WTC11 (cell line): ENCODE results near the gene NLRP6. TPM values are rescaled to one million over a fixed set of nuclear protein-coding genes. Genes with fewer than 3 reads are reported as not detected.

Experiments used
- ATAC-seq: fragments of 200-7000 bp; cut with Tn5 transposase; 2 replicates; pipeline ENCODE4 v1.10.0; 2021; ENCODE audit warnings: mild to moderate bottlenecking, moderate library complexity
- CTCF ChIA-PET: fragments of 300-600 bp; sonication (Branson Sonifier 250); formaldehyde crosslinking; loops from one replicate; lab custom pipeline; 2021; ENCODE audit warnings: antibody characterized with exemption; lab: Charles Lee
- POLR2A ChIA-PET: fragments of 350-600 bp; sonication (Branson Sonifier 250); formaldehyde crosslinking; loops from one replicate; lab custom pipeline; 2021; ENCODE audit warnings: antibody characterized with exemption; lab: Charles Lee
- DNase-seq: peaks from one replicate; pipeline ENCODE4 v3.0.0; 2021; ENCODE audit warnings: low spot score
- H3K27ac Mint-ChIP-seq: 2 replicates; pipeline ENCODE4 v1.8.0; 2021; ENCODE audit warnings: mixed read lengths
- H3K27me3 Mint-ChIP-seq: 2 replicates; pipeline ENCODE4 v1.8.0; 2021; ENCODE audit warnings: low read depth, mild to moderate bottlenecking, moderate library complexity, mixed read lengths
- H3K36me3 Mint-ChIP-seq: 2 replicates; pipeline ENCODE4 v1.8.0; 2021; ENCODE audit warnings: mixed read lengths
- H3K4me1 Mint-ChIP-seq: 2 replicates; pipeline ENCODE4 v1.8.0; 2022; ENCODE audit warnings: mixed read lengths
- H3K4me3 Mint-ChIP-seq: 2 replicates; pipeline ENCODE4 v1.8.0; 2021; ENCODE audit warnings: mild to moderate bottlenecking, moderate library complexity, mixed read lengths
- H3K9me3 Mint-ChIP-seq: 2 replicates; pipeline ENCODE4 v1.8.0; 2021; ENCODE audit warnings: mixed read lengths
- AFF4 ChIP-seq: sonication (generic); formaldehyde crosslinking; IDR thresholded peaks from 2 replicates; pipeline ENCODE4 v1.8.1; 2023; ENCODE audit warnings: mild to moderate bottlenecking, missing genetic modification reagents, borderline replicate concordance
- ATF1 ChIP-seq: sonication (generic); formaldehyde crosslinking; IDR thresholded peaks from 2 replicates; pipeline ENCODE4 v1.8.1; 2023; ENCODE audit warnings: mild to moderate bottlenecking, moderate library complexity, missing genetic modification reagents
- ATF3 ChIP-seq: sonication (generic); formaldehyde crosslinking; conservative IDR thresholded peaks from 2 replicates; pipeline ENCODE4 v1.8.1; 2022; ENCODE audit warnings: mild to moderate bottlenecking, missing genetic modification reagents
- CREM ChIP-seq: sonication (generic); formaldehyde crosslinking; IDR thresholded peaks from 2 replicates; pipeline ENCODE4 v1.8.1; 2022; ENCODE audit warnings: mild to moderate bottlenecking, missing genetic modification reagents, moderate library complexity
- E2F1 ChIP-seq: sonication (generic); formaldehyde crosslinking; IDR thresholded peaks from 2 replicates; pipeline ENCODE4 v1.8.0; 2022; ENCODE audit warnings: mild to moderate bottlenecking, missing genetic modification reagents
- E2F4 ChIP-seq: sonication (generic); formaldehyde crosslinking; IDR thresholded peaks from 2 replicates; pipeline ENCODE4 v1.8.1; 2022; ENCODE audit warnings: low read depth, mild to moderate bottlenecking, moderate library complexity, missing genetic modification reagents, borderline replicate concordance
- ELF4 ChIP-seq: sonication (generic); formaldehyde crosslinking; IDR thresholded peaks from 2 replicates; pipeline ENCODE4 v1.8.1; 2022; ENCODE audit warnings: low read depth, mild to moderate bottlenecking, moderate library complexity, missing genetic modification reagents
- ETV6 ChIP-seq: sonication (generic); formaldehyde crosslinking; IDR thresholded peaks from 2 replicates; pipeline ENCODE4 v1.8.1; 2022; ENCODE audit warnings: mild to moderate bottlenecking, missing genetic modification reagents
- FOXP4 ChIP-seq: sonication (generic); formaldehyde crosslinking; IDR thresholded peaks from 2 replicates; pipeline ENCODE4 v1.8.0; 2022; ENCODE audit warnings: mild to moderate bottlenecking, missing genetic modification reagents
- GTF2I ChIP-seq: fragments of 250-450 bp; sonication (Bioruptor Pico); conservative IDR thresholded peaks from 2 replicates; pipeline ENCODE4 v1.4.0; 2021; ENCODE audit warnings: mild to moderate bottlenecking
- IRF2 ChIP-seq: sonication (generic); formaldehyde crosslinking; IDR thresholded peaks from 2 replicates; pipeline ENCODE4 v1.8.0; 2022; ENCODE audit warnings: low read depth, missing genetic modification reagents, borderline replicate concordance
- MAX ChIP-seq: sonication (generic); formaldehyde crosslinking; IDR thresholded peaks from 2 replicates; pipeline ENCODE4 v1.8.0; 2022; ENCODE audit warnings: mild to moderate bottlenecking, missing genetic modification reagents
- NFYB ChIP-seq: sonication (generic); formaldehyde crosslinking; conservative IDR thresholded peaks from 2 replicates; pipeline ENCODE4 v1.8.0; 2022; ENCODE audit warnings: low read depth, missing genetic modification reagents
- OVOL2 ChIP-seq: fragments of 250-450 bp; sonication (Bioruptor Pico); IDR thresholded peaks from 2 replicates; pipeline ENCODE4 v1.9.0; 2021; ENCODE audit warnings: mild to moderate bottlenecking, borderline replicate concordance
- PREB ChIP-seq: sonication (generic); formaldehyde crosslinking; IDR thresholded peaks from 2 replicates; pipeline ENCODE4 v1.8.1; 2022; ENCODE audit warnings: mild to moderate bottlenecking, missing genetic modification reagents, moderate library complexity, borderline replicate concordance
- SMAD4 ChIP-seq: sonication (generic); formaldehyde crosslinking; IDR thresholded peaks from 2 replicates; pipeline ENCODE4 v1.8.0; 2022; ENCODE audit warnings: mild to moderate bottlenecking, missing genetic modification reagents
- ZNF121 ChIP-seq: sonication (generic); formaldehyde crosslinking; IDR thresholded peaks from 2 replicates; pipeline ENCODE4 v1.8.0; 2023; ENCODE audit warnings: missing genetic modification reagents
- ZNF232 ChIP-seq: sonication (generic); formaldehyde crosslinking; IDR thresholded peaks from 2 replicates; pipeline ENCODE4 v1.8.0; 2022; ENCODE audit warnings: mild to moderate bottlenecking, missing genetic modification reagents
- ZNF416 ChIP-seq: fragments of 250-450 bp; sonication (Bioruptor Pico); IDR thresholded peaks from 2 replicates; pipeline ENCODE4 v1.9.0; 2021; ENCODE audit warnings: mild to moderate bottlenecking, inconsistent platforms
- ZNF423 ChIP-seq: fragments of 250-450 bp; sonication (Bioruptor Pico); IDR thresholded peaks from 2 replicates; pipeline ENCODE4 v2.1.2; 2022; ENCODE audit warnings: mild to moderate bottlenecking, moderate library complexity
- ZNF425 ChIP-seq: fragments of 250-450 bp; sonication (Bioruptor Pico); conservative IDR thresholded peaks from 2 replicates; pipeline ENCODE4 v1.9.0; 2021; ENCODE audit warnings: mild to moderate bottlenecking
- total RNA-seq: library from RNA; stranded (reverse); gene quantifications from 3 replicates; pipeline ENCODE4 v1.2.3, GENCODE V29; 2021

Gene NLRP6
- total RNA-seq, 1 experiment from 2014 or later: 0.09 TPM

- no peak for TF ChIP-seq ELF4
- TF ChIP-seq ATF1 (CRISPR knock-in tag): no peak
These were observed 24.9 kb upstream of the NLRP6 start (continued) for GRCh38 chr11:253160-253885.

- DNase-seq (no peak), ATAC-seq (no peak)
- TF ChIP-seq E2F4 (no peak), ETV6 (CRISPR knock-in tag) (no peak), NFYB (CRISPR knock-in tag) (no peak), IRF2 (CRISPR knock-in tag) (no peak), ZNF416 (CRISPR knock-in tag) (no peak), SMAD4 (CRISPR knock-in tag) (no peak), MAX (CRISPR knock-in tag) (no peak), GTF2I (CRISPR knock-in tag) (no peak), ATF3 (no peak), ZNF423 (CRISPR knock-in tag) (no peak), ZNF425 (CRISPR knock-in tag) (no peak), ZNF121 (CRISPR knock-in tag) (no peak)
- H3K4me3 Mint-ChIP-seq: no peak overlapping the region
- no peaks in the 10 kb centered on the region for H3K27me3 Mint-ChIP-seq
- H3K9me3 Mint-ChIP-seq: no peaks in the 10 kb centered on the region
- peaks cover 39% of the 10 kb centered on the region for H3K36me3 Mint-ChIP-seq
- ChIA-PET POLR2A (interaction anchor here (1.6 kb wide), 1 partner anchor 8 kb away, joined by 3 read pairs; no protein-coding TSS in a partner anchor), CTCF (interaction anchor here (1.1 to 4.5 kb wide), 2 partner anchors 23 to 111 kb away, joined by 3 to 96 read pairs; no protein-coding TSS in a partner anchor)
- peaks cover 6% of the 10 kb centered on the region; the same call in 1 of the 2 replicates for H3K4me1 Mint-ChIP-seq
- peak overlapping the region; percentile 5; the same call in 1 of the 2 replicates for H3K27ac Mint-ChIP-seq
These were observed 24.3 kb upstream of the NLRP6 start for GRCh38 chr11:253886-254270.

GRCh38 chr11:255176-255575 is 23.0 kb upstream of the NLRP6 start:
- no peak for DNase-seq
- Mint-ChIP-seq H3K27me3 (peaks cover 4% of the 10 kb centered on the region; the same call in 1 of the 2 replicates), H3K27ac (no peak overlapping the region), H3K36me3 (peaks cover 36% of the 10 kb centered on the region), H3K4me1 (peaks cover 6% of the 10 kb centered on the region; the same call in 1 of the 2 replicates), H3K4me3 (no peak overlapping the region), H3K9me3 (0 out of 2 replicates have a peak, but pooled peaks cover 5% of the 10 kb centered on the region)
- CTCF ChIA-PET: no interaction called here
- ATAC-seq: no peak
- POLR2A ChIA-PET: interaction anchor here (0.5 kb wide), 2 partner anchors 18 to 1331 kb away, joined by 3 to 4 read pairs; no protein-coding TSS in a partner anchor
- TF ChIP-seq GTF2I (CRISPR knock-in tag) (no peak), FOXP4 (no peak), CREM (no peak), ZNF423 (CRISPR knock-in tag) (no peak), AFF4 (CRISPR knock-in tag) (no peak), ZNF232 (no peak), E2F1 (CRISPR knock-in tag) (no peak), OVOL2 (CRISPR knock-in tag) (no peak), PREB (CRISPR knock-in tag) (no peak)
